Stomach (tissue), 9 donors: ENCODE data around the gene RASIP1. TPM values are rescaled to one million over a fixed set of nuclear protein-coding genes. Genes with fewer than 3 reads are reported as not detected.
"Not testable (repeated sequence)": the region's sequence is repeated elsewhere in the genome, so short reads cannot be mapped to it uniquely, and the experiment has no call there.

Source experiments
- DNase-seq, 2 donors: peaks; one replicate each; pipeline versions ENCODE4 v3.0.0 to v3.0.0-alpha.2; 2013 to 2019
- H3K27ac ChIP-seq, 5 donors: fragments of 200-600 bp in 4 of 5; sonication (generic) in 4 of 5; one replicate each; pipeline ENCODE4 v1.5.1; 2013 to 2019; ENCODE audit warnings: mild to moderate bottlenecking in 1 of 5, moderate library complexity in 1 of 5
- H3K27me3 ChIP-seq, 3 donors: fragments of 200-600 bp; sonication (generic); one replicate each; pipeline ENCODE4 v1.5.1; 2017 to 2019; ENCODE audit warnings: mixed run types in 1 of 3
- H3K36me3 ChIP-seq, 4 donors: fragments of 200-600 bp; sonication (generic); 1 replicate in 3 of 4; 2 replicates in 1 of 4; pipeline ENCODE4 v1.5.1; 2016 to 2019
- H3K4me1 ChIP-seq, 4 donors: fragments of 200-600 bp; sonication (generic); one replicate each; pipeline ENCODE4 v1.5.1; 2016 to 2019
- H3K4me3 ChIP-seq, 4 donors: fragments of 200-600 bp; sonication (generic) in 3 of 4; one replicate each; pipeline ENCODE4 v1.5.1; 2016 to 2019; ENCODE audit warnings: mild to moderate bottlenecking in 1 of 4
- H3K9me3 ChIP-seq, 4 donors: fragments of 200-600 bp; sonication (generic); one replicate each; pipeline ENCODE4 v1.5.1; 2016 to 2019
- EP300 ChIP-seq: sonication (generic); formaldehyde crosslinking; IDR thresholded peaks from one replicate; pipeline ENCODE4 v1.6.1; 2017; ENCODE audit warnings: antibody characterized with exemption
- POLR2A ChIP-seq, 4 donors: fragments of 450-650 bp; IDR thresholded peaks; one replicate each; pipeline ENCODE4 v1.6.1; 2016; ENCODE audit warnings: antibody characterized with exemption in 4 of 4, control low read depth in 2 of 4, mild to moderate bottlenecking in 1 of 4, moderate library complexity in 1 of 4
- POLR2AphosphoS5 ChIP-seq, 3 donors: sonication (generic); formaldehyde crosslinking; IDR thresholded peaks; one replicate each; pipeline ENCODE4 v1.6.1; 2016; ENCODE audit warnings: antibody characterized with exemption in 3 of 3
- WGBS, 5 donors: extraction: QIAGEN DNeasy Blood & Tissue Kit in 3 of 5; methylation state at CpG; one replicate each; pipeline versions ENCODE4 v1.1.5 to v1.1.7; 2013 to 2018; 5-methylcytosine and 5-hydroxymethylcytosine counted together
- intact Hi-C: fragments of 100-400 bp; cut with DNase I; formaldehyde crosslinking; loops from one replicate; pipeline ENCODE4 v1.15.1; 2023; ENCODE audit warnings: low total_unique reads
- polyA plus RNA-seq, 3 donors: library from polyadenylated mRNA; stranded (reverse); fragments of 200-250 nt; gene quantifications; one replicate each; pipeline ENCODE4 v1.2.3, GENCODE V29; 2013
- total RNA-seq, 5 donors: library from RNA; depleted of rRNA; stranded (reverse); fragments of >200 nt; gene quantifications; one replicate each; pipeline versions ENCODE4 v1.1.0 to v1.2.3, GENCODE V29; 2014 to 2016
- TF ChIP-seq, protein P1 (sequence below), 7 experiments: fragments of 450-650 bp in 4 of 7; fragments of 200-600 bp in 3 of 7; sonication (generic) in 3 of 7; IDR thresholded peaks; one replicate each; pipeline ENCODE4 v1.5.1; 2016 to 2019; ENCODE audit warnings: antibody characterized with exemption in 7 of 7, control low read depth in 2 of 7, mild to moderate bottlenecking in 1 of 7
- donor health status: healthy with polysubstance abuse.
- donor health status: Bipolar disorder and iron deficiency.
- donor health status: healthy.

Gene RASIP1
- total and polyA plus RNA-seq, 8 donors: 4.7 to 44.9 (median 10.2) TPM

DNA sequence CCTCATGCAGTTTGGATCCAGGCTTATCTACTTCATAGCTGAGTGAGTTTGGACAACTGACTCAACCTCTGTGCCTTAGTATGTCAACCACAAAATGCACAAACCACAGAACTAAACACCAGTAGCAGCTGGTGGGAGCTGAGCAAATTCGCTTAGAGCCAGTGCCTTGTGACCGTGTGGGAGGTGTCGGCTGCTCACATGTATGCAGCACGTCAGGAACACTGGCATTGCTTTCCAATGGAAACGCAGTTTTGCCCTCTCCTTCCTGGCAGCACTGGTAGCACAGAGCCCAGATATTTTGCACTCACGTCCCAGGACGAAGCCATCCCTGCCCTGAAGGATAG lies 59.3 kb downstream of the RASIP1 start:
- 22 to 60% (median 56%) methylated on average over 7 of the region's 7 CpGs for WGBS, 5 donors
- H3K4me3 ChIP-seq: no peak overlapping the region
- TF ChIP-seq POLR2AphosphoS5 (IDR thresholded peaks at IDR 0.05): peak in 2 of 3 donors; percentile 10 to 24
- TF ChIP-seq, protein P1, sequence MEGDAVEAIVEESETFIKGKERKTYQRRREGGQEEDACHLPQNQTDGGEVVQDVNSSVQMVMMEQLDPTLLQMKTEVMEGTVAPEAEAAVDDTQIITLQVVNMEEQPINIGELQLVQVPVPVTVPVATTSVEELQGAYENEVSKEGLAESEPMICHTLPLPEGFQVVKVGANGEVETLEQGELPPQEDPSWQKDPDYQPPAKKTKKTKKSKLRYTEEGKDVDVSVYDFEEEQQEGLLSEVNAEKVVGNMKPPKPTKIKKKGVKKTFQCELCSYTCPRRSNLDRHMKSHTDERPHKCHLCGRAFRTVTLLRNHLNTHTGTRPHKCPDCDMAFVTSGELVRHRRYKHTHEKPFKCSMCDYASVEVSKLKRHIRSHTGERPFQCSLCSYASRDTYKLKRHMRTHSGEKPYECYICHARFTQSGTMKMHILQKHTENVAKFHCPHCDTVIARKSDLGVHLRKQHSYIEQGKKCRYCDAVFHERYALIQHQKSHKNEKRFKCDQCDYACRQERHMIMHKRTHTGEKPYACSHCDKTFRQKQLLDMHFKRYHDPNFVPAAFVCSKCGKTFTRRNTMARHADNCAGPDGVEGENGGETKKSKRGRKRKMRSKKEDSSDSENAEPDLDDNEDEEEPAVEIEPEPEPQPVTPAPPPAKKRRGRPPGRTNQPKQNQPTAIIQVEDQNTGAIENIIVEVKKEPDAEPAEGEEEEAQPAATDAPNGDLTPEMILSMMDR (IDR thresholded peaks at IDR 0.05): no peak
- intact Hi-C loops: no loop called here
- H3K36me3 ChIP-seq: no peaks in the 10 kb centered on the region
- peak overlapping the region; percentile 33 to 68 (median 50) for H3K27ac ChIP-seq
- peaks cover 9 to 50% (median 31%) of the 10 kb centered on the region in 4 donors for H3K4me1 ChIP-seq
- H3K9me3 ChIP-seq: no peaks in the 10 kb centered on the region
- DNase-seq: peak; percentile 57 to 75
- H3K27me3 ChIP-seq: no peaks in the 10 kb centered on the region

DNA sequence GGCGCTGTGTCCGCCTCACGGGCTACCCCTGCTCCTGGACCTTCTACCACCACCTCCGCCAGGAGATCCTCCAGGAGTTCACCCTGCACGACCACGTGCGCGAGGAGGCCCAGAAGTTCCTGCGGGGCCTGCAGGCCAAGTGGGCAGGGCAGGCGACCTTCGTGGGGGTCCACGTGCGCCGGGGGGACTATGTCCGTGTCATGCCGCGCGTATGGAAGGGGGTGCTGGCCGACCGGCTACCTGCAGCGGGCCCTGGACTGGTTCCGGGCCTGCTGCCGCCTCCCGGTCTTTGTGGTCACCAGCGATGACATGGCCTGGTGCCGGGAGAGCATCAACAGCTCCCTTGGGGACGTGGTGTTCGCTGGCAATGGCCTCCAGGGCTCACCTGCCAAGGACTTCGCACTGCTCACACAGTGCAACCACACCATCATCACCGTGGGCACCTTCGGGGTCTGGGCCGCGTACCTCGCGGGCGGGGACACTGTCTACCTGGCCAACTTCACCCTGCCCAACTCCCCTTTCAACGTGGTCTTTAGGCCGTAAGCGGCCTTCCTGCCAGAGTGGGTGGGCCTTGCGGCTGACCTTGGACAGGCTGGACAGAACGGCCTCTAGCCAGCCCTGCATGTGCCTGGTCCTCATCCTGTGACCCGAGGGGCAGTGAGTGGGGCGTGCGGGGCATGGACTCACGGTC lies 59.8 kb downstream of the RASIP1 start:
- H3K36me3 ChIP-seq: no peaks in the 10 kb centered on the region

DNA sequence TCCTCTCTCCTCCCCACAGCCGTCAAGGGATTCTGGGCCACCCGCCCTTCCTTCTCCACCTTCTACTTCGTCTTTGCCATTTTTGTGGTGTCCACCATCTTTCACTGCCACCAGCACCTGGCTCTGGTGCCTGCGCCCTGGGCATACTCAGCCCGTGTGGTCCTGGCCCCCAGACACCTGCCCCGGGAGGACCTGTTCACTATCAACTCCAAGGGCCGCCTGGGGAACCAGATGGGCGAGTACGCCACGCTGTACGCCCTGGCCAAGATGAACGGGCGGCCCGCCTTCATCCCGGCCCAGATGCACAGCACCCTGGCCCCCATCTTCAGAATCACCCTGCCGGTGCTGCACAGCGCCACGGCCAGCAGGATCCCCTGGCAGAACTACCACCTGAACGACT lies 60.4 kb downstream of the RASIP1 start:
- H3K4me1 ChIP-seq: peaks cover 17 to 49% (median 37%) of the 10 kb centered on the region in 4 donors
- DNase-seq, intact Hi-C loops: not testable (repeated sequence)

More for the DNA sequence above, 59.8 kb downstream of the RASIP1 start:
- Histone ChIP-seq H3K4me1 (peaks cover 11 to 49% (median 36%) of the 10 kb centered on the region in 4 donors), H3K27me3 (no peaks in the 10 kb centered on the region), H3K4me3 (no peak overlapping the region), H3K9me3 (no peaks in the 10 kb centered on the region), H3K27ac (peak overlapping the region; percentile 33 to 68 (median 50))
- intact Hi-C loops: no loop called here
- TF ChIP-seq EP300 (no peak), POLR2AphosphoS5 (IDR thresholded peaks at IDR 0.05) (no peak), POLR2A (IDR thresholded peaks at IDR 0.05) (no peak)
- TF ChIP-seq, protein P1 (IDR thresholded peaks at IDR 0.05): no peak
- DNase-seq: no peak
- 82 to 88% (median 86%) methylated on average over 35 to 45 of the region's 45 CpGs for WGBS, 5 donors

DNA sequence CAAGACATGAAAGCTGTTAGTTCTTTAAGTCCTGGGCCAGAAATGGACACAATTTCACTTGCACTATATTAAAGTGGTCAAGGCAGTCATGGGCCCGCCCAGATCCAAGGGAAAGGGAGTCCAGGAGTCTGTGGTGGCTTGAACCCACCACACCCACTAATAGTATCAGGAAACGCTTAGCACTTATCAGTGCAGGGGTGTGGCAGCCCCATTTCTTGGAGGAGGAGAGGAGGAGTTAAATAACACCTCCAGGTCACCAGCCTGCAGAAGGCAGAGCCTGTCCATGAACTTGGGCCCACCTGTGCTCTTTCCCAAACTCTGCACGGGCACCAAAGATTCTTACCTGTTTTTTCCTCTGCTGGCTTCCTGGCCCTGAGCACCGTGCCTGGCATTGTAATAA lies 62.2 kb downstream of the RASIP1 start:
- TF ChIP-seq POLR2AphosphoS5 (IDR thresholded peaks at IDR 0.05) (peak in 2 of 3 donors; percentile 76 to 82), EP300 (no peak), POLR2A (IDR thresholded peaks at IDR 0.05) (no peak)
- TF ChIP-seq, protein P1 (IDR thresholded peaks at IDR 0.05): no peak
- Histone ChIP-seq H3K36me3 (no peaks in the 10 kb centered on the region), H3K27ac (peak overlapping the region; percentile 62 to 87 (median 67)), H3K4me3 (no peak overlapping the region), H3K9me3 (no peaks in the 10 kb centered on the region), H3K4me1 (peaks cover 15 to 34% (median 24%) of the 10 kb centered on the region in 4 donors), H3K27me3 (no peaks in the 10 kb centered on the region)
- peak; percentile 73 to 90 for DNase-seq
- intact Hi-C loops: no loop called here
- WGBS, 5 donors: 18 to 43% (median 35%) methylated on average over 4 of the region's 4 CpGs

More for the DNA sequence above, 60.4 kb downstream of the RASIP1 start:
- H3K27me3 ChIP-seq, H3K9me3 ChIP-seq, H3K4me3 ChIP-seq, H3K36me3 ChIP-seq: not testable (repeated sequence)
- 92 to 96% (median 94%) methylated on average over 13 to 19 of the region's 19 CpGs for WGBS, 5 donors
- peak overlapping the region in 1 of 5 donors; percentile 87 for H3K27ac ChIP-seq

DNA sequence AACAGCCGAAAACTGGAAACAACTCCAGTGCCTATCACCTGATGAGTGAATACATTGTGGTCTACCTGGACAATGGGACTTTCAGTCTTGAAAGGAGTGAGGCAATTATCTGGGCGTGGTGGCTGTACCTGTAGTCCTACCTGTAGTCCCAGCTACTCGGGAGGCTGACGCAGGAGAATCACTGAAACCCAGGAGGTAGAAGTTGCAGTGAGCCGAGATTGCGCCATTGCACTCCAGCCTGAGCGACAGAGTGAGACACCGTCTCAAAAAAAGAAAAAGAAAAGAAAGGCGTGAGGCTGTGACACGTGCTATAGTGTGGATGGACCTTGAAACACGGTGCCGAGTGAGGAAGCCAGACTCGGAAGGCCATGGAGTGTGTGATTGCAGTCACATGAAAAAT lies 63.5 kb downstream of the RASIP1 start:
- TF ChIP-seq POLR2AphosphoS5 (IDR thresholded peaks at IDR 0.05): peak in 2 of 3 donors; percentile 71 to 72
- TF ChIP-seq POLR2A (IDR thresholded peaks at IDR 0.05): no peak
- no peaks in the 10 kb centered on the region for H3K36me3 ChIP-seq
- intact Hi-C loops: no loop called here
- no peaks in the 10 kb centered on the region for H3K27me3 ChIP-seq
- peaks cover 13 to 29% (median 20%) of the 10 kb centered on the region in 4 donors for H3K4me1 ChIP-seq
- WGBS, 5 donors: 42 to 76% (median 57%) methylated on average over 13 of the region's 13 CpGs
- DNase-seq: peak; percentile 67 to 89
- no peak overlapping the region for H3K4me3 ChIP-seq
- peak overlapping the region; percentile 28 to 87 (median 67) for H3K27ac ChIP-seq
- no peaks in the 10 kb centered on the region for H3K9me3 ChIP-seq
